Lower leg skin (tissue), 4 donors: Measurements from ENCODE around the gene ZCCHC7. TPM values are rescaled to one million over a fixed set of nuclear protein-coding genes. Genes with fewer than 3 reads are reported as not detected.

Experiments
- DNase-seq, 2 donors: peaks; one replicate each; pipeline ENCODE4 v3.0.0-alpha.2; 2019; ENCODE audit warnings: low spot score in 2 of 2
- H3K4me3 ChIP-seq: fragments of 200-600 bp; sonication (generic); 2 replicates; pipeline ENCODE4 v1.5.1; 2017; ENCODE audit warnings: mild to moderate bottlenecking, low read depth; ENCODE audit not compliant: poor library complexity, severe bottlenecking
- CTCF ChIP-seq, 3 donors: fragments of 450-650 bp; IDR thresholded peaks; one replicate each; pipeline ENCODE4 v1.5.1; 2016; ENCODE audit warnings: antibody characterized with exemption in 3 of 3, mild to moderate bottlenecking in 3 of 3, moderate library complexity in 2 of 3
- POLR2A ChIP-seq, 2 donors: fragments of 450-650 bp; IDR thresholded peaks; one replicate each; pipeline ENCODE4 v1.6.1; 2016 to 2017; ENCODE audit warnings: antibody characterized with exemption in 2 of 2, mild to moderate bottlenecking in 1 of 2, moderate library complexity in 1 of 2
- WGBS, 2 donors: methylation state at CpG; one replicate each; pipeline ENCODE4 v1.1.5; 2018; 5-methylcytosine and 5-hydroxymethylcytosine counted together
- intact Hi-C: fragments of 100-400 bp; cut with DNase I; formaldehyde crosslinking; loops from one replicate; pipeline ENCODE4 v1.15.0; 2023; ENCODE audit warnings: low total_unique reads
- total RNA-seq, 4 donors: library from RNA; depleted of rRNA; stranded (reverse); fragments of >200 nt; gene quantifications; one replicate each; pipeline ENCODE4 v1.1.0, GENCODE V29; 2016

ZCCHC7 gene
- total RNA-seq, 4 donors from 2014 or later, result 12.2 to 17.6 (median 15.7) TPM

GRCh38 chr9:37229455-37229854 lies 109.1 kb downstream of the ZCCHC7 start:
- TF ChIP-seq POLR2A (IDR thresholded peaks at IDR 0.05) (no peak), CTCF (IDR thresholded peaks at IDR 0.05) (no peak)
- H3K4me3 ChIP-seq, result no peak overlapping the region
- 97 to 98% methylated on average over 1 of the region's 1 CpG for WGBS, 2 donors
- DNase-seq, result no peak
- intact Hi-C loops, result no loop called here

GRCh38 chr9:37229882-37230482 lies 109.6 kb downstream of the ZCCHC7 start:
- 92 to 93% methylated on average over 4 of the region's 4 CpGs for WGBS, 2 donors
- DNase-seq, result no peak
- no peak for TF ChIP-seq POLR2A (IDR thresholded peaks at IDR 0.05)
- TF ChIP-seq CTCF (IDR thresholded peaks at IDR 0.05), result no peak
- H3K4me3 ChIP-seq, result no peak overlapping the region
- intact Hi-C loops, result no loop called here

- no peak for TF ChIP-seq CTCF (IDR thresholded peaks at IDR 0.05)
- TF ChIP-seq POLR2A (IDR thresholded peaks at IDR 0.05), result no peak
- no peak overlapping the region for H3K4me3 ChIP-seq
- WGBS, 2 donors, result 93 to 99% methylated on average over 2 of the region's 2 CpGs
Measured at GRCh38 chr9:37236822-37237221, 116.4 kb downstream of the ZCCHC7 start.

GRCh38 chr9:37238122-37238521 lies 117.7 kb downstream of the ZCCHC7 start:
- TF ChIP-seq POLR2A (IDR thresholded peaks at IDR 0.05) (no peak), CTCF (IDR thresholded peaks at IDR 0.05) (no peak)
- H3K4me3 ChIP-seq, result no peak overlapping the region
- intact Hi-C loops, result no loop called here
- DNase-seq, result no peak

More at GRCh38 chr9:37236822-37237221, 116.4 kb downstream of the ZCCHC7 start:
- DNase-seq, result no peak
- intact Hi-C loops, result no loop called here

GRCh38 chr9:37239224-37239859 lies 119.0 kb downstream of the ZCCHC7 start:
- no peak for TF ChIP-seq POLR2A (IDR thresholded peaks at IDR 0.05)
- TF ChIP-seq CTCF (IDR thresholded peaks at IDR 0.05), result no peak
- H3K4me3 ChIP-seq, result no peak overlapping the region
- no peak for DNase-seq
- WGBS, 2 donors, result 93 to 95% methylated on average over 4 of the region's 4 CpGs
- intact Hi-C loops, result no loop called here

- intact Hi-C loops, result no loop called here
- DNase-seq, result no peak
- no peak overlapping the region for H3K4me3 ChIP-seq
- TF ChIP-seq POLR2A (IDR thresholded peaks at IDR 0.05) (no peak), CTCF (IDR thresholded peaks at IDR 0.05) (no peak)
- WGBS, 2 donors, result 95% methylated on average over 2 of the region's 2 CpGs
Measured at GRCh38 chr9:37239921-37240320, 119.5 kb downstream of the ZCCHC7 start.
